IPS-15b (cell line): ENCODE data around the gene TMEM63B.
"Not testable (repeated sequence)": the region's sequence is repeated elsewhere in the genome, so short reads cannot be mapped to it uniquely, and the experiment has no call there.

Source experiments
- H3K27me3 ChIP-seq: one replicate; pipeline ENCODE4 v1.6.1; 2013; ENCODE audit warnings: low read length; ENCODE audit not compliant: control insufficient read depth, insufficient read depth
- H3K36me3 ChIP-seq: one replicate; pipeline ENCODE4 v1.6.1; 2013; ENCODE audit warnings: low read length; ENCODE audit not compliant: control insufficient read depth, insufficient read depth
- H3K4me1 ChIP-seq: one replicate; pipeline ENCODE4 v1.6.1; 2013; ENCODE audit warnings: mild to moderate bottlenecking, low read length; ENCODE audit not compliant: control insufficient read depth, insufficient read depth
- H3K4me3 ChIP-seq: one replicate; pipeline ENCODE4 v1.5.1; 2013; ENCODE audit warnings: low read depth, low read length
- H3K9ac ChIP-seq: one replicate; pipeline ENCODE4 v1.6.1; 2013; ENCODE audit warnings: low read depth, mild to moderate bottlenecking, low read length
- H3K9me3 ChIP-seq: one replicate; pipeline ENCODE4 v1.6.1; 2013; ENCODE audit warnings: mild to moderate bottlenecking, low read length; ENCODE audit not compliant: control insufficient read depth, insufficient read depth

Gene TMEM63B

DNA sequence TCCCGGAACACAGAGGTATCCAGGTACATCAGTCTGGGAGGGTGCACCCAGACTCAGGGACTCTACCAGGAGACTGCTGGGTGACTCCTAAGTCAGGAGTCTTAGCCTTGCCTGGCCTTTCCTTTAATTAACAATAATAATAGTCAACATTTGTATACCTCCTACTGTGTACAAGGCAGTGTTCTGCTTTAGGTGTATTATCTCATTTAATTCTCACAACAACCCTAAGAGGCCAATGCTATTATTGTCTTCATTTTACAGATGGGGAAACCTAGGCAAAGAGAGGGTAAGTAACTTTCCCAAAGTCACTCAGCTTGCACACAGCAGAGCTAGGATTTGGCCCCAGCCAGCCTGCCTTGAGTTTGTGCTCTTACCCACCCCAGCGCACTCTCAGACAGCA is 39.7 kb upstream of the TMEM63B start:
- Histone ChIP-seq H3K9ac (no peak overlapping the region), H3K9me3 (no peaks in the 10 kb centered on the region), H3K4me1 (peaks cover 2% of the 10 kb centered on the region), H3K36me3 (peaks cover 6% of the 10 kb centered on the region), H3K27me3 (no peaks in the 10 kb centered on the region), H3K4me3 (no peak overlapping the region)

DNA sequence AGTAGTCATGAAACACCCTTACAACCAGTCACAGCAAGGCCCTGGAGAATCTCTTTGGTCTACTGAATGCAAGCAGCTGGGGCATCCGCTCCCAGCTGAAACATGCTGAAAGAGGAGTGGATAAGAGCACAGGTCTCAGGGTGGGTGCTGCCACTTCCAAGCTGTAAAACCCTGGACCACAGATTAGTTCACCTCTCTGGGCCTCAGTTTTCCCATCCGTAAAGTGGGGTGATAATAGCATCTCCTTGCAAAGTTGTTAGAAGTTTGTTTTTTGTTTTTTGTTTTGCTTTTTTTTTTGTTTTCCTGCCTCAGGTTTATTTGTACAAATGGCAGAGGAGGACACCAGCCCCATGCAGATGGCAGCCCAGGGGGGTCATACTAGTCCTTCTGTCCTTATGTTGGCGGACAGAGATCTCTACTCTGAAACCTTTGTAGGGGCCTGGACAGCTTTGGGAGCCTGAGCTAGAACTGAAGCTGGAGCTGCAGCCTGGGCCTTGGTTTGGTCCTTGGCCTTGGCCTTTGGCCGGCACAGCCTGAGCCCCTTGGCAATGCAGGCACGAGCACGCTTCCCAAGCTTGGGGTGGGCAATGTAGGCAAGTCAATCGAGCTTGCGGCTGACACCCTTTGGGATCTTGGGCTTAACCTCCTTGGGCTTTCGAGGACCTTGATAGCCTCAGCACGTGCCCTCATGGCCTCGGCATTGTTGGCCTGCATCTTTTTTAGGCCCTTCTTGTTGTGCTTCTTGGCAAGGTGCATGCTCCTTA is 38.3 kb upstream of the TMEM63B start:
- H3K4me3 ChIP-seq, result no peak overlapping the region
- peaks cover 2% of the 10 kb centered on the region for H3K4me1 ChIP-seq
- H3K36me3 ChIP-seq, result peaks cover 6% of the 10 kb centered on the region
- H3K27me3 ChIP-seq, result no peaks in the 10 kb centered on the region
- no peaks in the 10 kb centered on the region for H3K9me3 ChIP-seq
- H3K9ac ChIP-seq, result no peak overlapping the region

DNA sequence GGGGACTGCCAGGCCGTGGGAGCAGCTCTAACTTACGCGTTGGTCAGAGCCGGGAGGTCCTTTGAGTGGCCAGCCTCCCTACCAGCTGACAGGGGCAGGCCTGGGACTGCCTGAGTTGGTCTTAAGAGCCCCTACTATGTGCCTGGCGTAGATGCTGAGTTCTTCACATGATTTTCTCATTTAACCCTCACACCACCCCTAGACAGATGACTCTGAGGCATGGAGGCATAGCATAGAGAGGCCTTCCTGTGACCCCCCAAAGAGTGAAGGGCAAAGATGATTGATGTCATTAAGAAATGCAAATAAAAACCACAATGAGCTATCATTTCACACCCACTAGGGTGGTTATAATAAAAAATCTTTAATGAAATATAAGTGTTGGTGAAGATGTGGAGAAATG is 36.9 kb upstream of the TMEM63B start:
- Histone ChIP-seq H3K9me3 (no peaks in the 10 kb centered on the region), H3K9ac (no peak overlapping the region), H3K4me1 (no peaks in the 10 kb centered on the region), H3K36me3 (peaks cover 6% of the 10 kb centered on the region), H3K27me3 (no peaks in the 10 kb centered on the region), H3K4me3 (no peak overlapping the region)

DNA sequence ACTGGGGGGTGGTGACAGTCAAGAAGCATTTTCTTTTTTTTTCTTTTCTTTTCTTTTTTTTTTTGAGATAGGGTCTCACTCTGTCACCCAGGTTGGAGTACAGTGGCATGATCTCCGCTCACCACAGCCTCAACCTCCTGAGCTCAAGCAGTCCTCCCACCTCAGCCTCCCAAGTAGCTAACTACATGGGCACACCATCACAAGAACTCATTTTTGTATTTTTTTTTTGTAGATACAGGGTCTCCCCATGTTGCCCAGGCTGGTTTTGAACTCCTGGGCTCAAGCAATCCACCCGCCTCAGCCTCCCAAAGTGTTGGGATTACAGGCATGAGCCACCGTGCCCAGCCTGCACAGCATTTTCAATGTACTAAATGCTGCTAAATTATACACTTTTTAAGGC is 36.0 kb upstream of the TMEM63B start:
- not testable (repeated sequence) for H3K27me3 ChIP-seq, H3K9me3 ChIP-seq, H3K4me3 ChIP-seq, H3K36me3 ChIP-seq, H3K4me1 ChIP-seq, H3K9ac ChIP-seq

DNA sequence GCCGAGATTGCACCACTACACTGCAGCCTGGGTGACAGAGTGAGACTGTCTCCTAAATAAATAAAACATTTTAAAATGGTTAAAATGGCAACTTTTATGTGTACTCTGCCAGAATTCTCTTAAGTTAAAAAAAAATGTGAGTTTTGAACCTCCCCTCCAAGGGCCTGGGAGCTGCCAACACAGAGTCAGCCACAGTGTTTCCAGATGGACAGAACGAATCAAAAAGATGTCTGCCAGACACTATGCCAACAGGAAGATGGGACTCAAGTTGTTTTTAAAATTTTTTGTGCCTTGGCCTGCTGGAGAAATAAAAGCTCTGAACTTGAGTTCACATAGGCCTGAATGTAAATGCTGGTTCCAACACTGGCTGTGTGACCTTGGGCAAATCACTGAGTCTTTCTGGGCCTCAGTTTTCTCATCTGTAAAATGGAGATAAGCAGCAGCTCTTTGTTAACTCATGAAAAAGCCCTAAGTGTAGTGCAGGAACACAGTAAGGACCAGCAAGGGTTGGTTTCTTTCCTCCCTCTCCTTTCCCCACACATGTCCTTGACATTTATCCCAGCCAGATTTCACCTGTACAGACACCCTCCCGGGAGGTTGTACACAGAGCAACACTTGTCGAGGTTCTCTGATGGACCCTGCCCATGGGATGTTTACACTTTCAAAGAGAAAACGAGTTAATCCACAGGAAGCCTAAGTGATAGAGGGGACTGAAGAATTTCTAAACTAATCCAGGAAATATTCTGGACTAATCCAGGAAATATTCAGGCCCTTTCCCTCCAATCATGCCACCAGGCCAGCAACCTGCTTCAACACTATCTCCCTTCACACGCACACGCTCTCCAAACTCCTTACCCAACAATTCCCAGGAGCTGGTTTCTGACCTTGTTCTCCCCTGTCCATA is 35.1 kb upstream of the TMEM63B start:
- H3K36me3 ChIP-seq, result peaks cover 6% of the 10 kb centered on the region
- no peak overlapping the region for H3K4me3 ChIP-seq
- H3K27me3 ChIP-seq, result no peaks in the 10 kb centered on the region
- H3K9me3 ChIP-seq, result no peaks in the 10 kb centered on the region
- H3K4me1 ChIP-seq, result no peaks in the 10 kb centered on the region
- H3K9ac ChIP-seq, result no peak overlapping the region

DNA sequence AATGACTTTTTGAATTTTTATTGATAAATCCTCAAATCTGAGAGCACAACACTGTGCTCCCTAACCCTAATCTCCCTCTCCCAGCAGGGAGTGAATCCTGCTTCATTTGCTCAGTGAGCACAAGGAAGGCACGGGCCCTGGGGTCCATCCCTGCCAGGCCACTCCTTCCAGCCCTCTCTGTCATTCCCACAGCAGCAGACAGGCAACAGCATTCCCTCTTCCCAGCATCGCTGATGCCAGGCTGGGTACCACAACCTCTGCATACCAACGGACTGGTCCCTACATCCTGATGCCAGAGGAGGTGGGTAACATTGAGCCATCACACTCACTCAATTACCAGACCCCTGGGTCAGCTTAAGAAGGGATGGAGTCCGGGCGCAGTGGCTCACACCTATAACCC is 34.3 kb upstream of the TMEM63B start:
- Histone ChIP-seq H3K36me3 (peaks cover 6% of the 10 kb centered on the region), H3K4me1 (no peaks in the 10 kb centered on the region), H3K9me3 (no peaks in the 10 kb centered on the region), H3K4me3 (no peak overlapping the region), H3K27me3 (no peaks in the 10 kb centered on the region), H3K9ac (no peak overlapping the region)

DNA sequence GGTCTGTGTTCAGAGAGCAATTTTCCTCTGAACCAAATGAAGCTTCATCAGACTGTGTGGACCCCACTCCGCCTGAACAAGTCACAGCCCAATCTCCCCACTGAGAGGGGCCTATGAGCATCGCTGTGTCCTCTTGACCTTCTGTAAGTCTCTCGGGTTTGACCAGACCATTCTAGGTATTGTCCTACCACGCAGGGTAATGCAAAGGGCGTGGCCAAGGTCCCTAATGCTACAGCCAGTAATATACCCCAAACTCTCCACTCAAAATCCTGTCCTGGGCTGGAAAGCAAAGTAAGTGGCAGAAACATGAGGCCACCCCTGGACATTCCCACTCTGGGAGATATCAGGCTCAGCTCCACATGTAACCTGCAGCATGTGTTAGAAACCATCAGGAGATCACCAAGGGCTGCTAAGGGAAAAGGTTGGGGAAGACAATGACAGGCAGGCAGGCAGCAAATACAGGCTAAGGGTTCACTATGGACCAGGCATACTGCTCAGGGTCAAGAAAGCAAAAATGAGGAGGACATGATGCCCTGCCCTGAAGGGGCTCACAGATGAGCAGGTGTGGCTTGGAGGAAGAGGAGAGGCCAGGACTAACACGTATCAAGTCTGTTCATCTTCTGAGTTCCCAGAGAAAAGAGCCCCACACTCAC is 33.5 kb upstream of the TMEM63B start:
- Histone ChIP-seq H3K27me3 (no peaks in the 10 kb centered on the region), H3K36me3 (peaks cover 5% of the 10 kb centered on the region), H3K4me1 (no peaks in the 10 kb centered on the region), H3K9ac (no peak overlapping the region), H3K4me3 (no peak overlapping the region), H3K9me3 (no peaks in the 10 kb centered on the region)

DNA sequence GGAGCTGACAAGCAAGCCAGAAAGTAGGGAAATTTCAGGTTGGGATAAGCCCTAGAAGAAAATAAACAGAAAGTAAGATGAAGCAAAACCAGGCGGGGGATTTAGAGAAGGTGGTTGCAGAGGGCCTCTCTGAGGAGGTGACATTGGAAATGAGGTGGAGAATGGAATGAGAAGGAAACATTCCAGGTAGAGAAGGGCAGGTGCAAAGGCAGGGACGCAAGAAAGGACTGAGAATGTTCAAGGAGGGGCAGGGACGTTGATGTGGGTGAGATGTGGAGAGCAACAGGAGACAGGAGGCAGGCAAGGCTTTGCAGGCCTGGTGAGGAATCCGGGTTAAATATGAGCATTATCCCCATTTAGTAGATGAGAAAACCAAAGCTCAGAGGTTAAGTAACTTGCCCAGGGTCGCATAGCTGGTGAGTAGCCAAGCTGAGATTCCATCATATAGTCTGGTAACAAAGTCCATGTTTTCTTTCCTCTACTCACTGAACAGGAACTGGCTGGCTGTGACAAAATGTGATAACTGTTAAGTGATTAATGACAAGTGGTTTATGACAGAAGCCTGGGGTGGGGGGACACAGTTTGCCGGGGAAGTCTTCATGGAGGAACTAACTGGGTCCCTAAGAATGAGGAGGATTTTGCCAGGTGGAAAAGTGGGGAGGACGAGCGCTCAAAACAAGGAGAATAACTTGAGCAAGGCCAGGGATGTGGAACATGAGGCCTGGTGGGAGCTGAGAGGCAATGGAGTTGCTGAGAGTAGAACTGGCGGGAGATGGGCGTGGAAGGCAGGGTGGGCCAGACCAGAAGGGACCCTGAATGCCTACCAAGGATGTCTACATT is 32.7 kb upstream of the TMEM63B start:
- H3K4me1 ChIP-seq, result no peaks in the 10 kb centered on the region
- H3K4me3 ChIP-seq, result no peak overlapping the region
- H3K9ac ChIP-seq, result no peak overlapping the region

DNA sequence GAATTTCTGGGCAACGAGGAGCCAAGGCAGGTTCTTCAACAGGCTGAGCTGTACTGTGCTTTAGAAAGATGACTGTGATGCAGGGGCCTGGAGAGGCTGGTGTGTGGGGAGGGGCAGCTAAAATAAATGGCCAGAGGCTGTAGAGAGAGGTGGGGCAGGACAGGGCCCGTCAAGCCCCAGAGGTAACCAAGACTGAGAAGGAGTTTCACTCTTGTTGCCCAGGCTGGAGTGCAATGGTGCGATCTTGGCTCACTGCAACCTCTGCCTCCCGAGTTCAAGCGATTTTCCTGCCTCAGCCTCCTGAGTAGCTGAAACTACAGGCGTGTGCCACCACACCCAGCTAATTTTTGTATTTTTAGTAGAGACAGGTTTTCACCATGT is 32.1 kb upstream of the TMEM63B start:
- H3K9me3 ChIP-seq, H3K4me1 ChIP-seq, H3K36me3 ChIP-seq, H3K9ac ChIP-seq, H3K27me3 ChIP-seq, H3K4me3 ChIP-seq: not testable (repeated sequence)

More for the DNA sequence above, 32.7 kb upstream of the TMEM63B start:
- Histone ChIP-seq H3K27me3 (no peaks in the 10 kb centered on the region), H3K9me3 (no peaks in the 10 kb centered on the region), H3K36me3 (no peaks in the 10 kb centered on the region)

DNA sequence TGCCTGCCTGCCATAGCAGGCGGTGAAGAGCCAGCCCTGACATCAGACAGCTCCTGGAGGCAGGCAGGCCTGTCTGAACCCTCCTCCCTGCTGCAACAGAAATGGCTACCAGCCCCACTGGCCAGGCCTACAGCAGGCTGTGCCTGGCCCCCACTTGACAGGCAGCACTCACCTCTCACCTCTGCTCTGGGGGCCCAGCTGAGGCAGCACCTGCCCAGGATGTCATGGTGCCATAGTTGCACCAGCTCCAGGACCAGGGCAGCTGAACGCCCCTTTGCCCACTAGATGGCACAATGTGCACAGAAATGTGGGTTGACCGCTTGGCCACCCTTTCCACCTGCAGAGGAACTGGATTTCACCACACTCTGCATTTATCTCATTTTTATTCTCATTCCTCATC is 30.7 kb upstream of the TMEM63B start:
- no peaks in the 10 kb centered on the region for H3K9me3 ChIP-seq
- H3K9ac ChIP-seq, result no peak overlapping the region
- H3K36me3 ChIP-seq, result no peaks in the 10 kb centered on the region
- no peaks in the 10 kb centered on the region for H3K4me1 ChIP-seq
- no peaks in the 10 kb centered on the region for H3K27me3 ChIP-seq
- no peak overlapping the region for H3K4me3 ChIP-seq

DNA sequence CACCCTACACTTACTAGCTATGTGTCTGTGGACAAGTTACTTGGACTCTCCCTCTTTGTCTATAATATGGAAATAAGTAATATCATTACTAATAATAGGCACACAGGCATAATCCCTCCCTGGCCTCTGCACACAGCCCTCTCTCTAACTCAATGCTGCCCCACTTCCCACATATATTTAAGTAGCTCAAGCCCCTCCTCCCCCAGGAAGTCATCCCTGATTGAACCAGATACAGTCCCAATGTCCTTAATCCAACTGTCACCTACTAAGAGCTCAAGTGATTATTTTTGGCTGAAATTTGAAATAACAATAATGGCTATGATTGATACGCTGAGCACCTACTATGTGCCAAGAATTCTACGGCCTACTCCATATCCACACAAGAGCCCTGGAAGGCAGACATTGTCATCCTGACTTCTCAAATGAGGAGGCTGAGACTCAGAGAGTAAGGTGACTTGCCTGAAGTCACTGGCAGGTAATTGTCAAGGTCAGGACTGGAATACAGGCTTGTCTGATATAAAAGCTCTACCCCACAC is 29.5 kb upstream of the TMEM63B start:
- peaks cover 5% of the 10 kb centered on the region for H3K36me3 ChIP-seq
- no peak overlapping the region for H3K4me3 ChIP-seq
- H3K9me3 ChIP-seq, result no peaks in the 10 kb centered on the region
- no peaks in the 10 kb centered on the region for H3K27me3 ChIP-seq
- H3K4me1 ChIP-seq, result no peaks in the 10 kb centered on the region
- no peak overlapping the region for H3K9ac ChIP-seq
